Trophoblast cell (in vitro differentiated cells and primary cell): ENCODE measurements around the gene TRABD2B.

Experiments used
- DNase-seq, 2 donors: peaks; one replicate each; pipeline ENCODE4 v3.0.0-alpha.2; 2016
- H2AFZ ChIP-seq: 2 replicates; pipeline ENCODE4 v1.6.1; 2013; ENCODE audit warnings: low read length, moderate library complexity, mild to moderate bottlenecking; ENCODE audit not compliant: insufficient read depth, poor library complexity
- H2AK5ac ChIP-seq: 2 replicates; pipeline ENCODE4 v1.6.1; 2013; ENCODE audit warnings: mild to moderate bottlenecking, low read length
- H2BK120ac ChIP-seq: 2 replicates; pipeline ENCODE4 v1.6.1; 2013; ENCODE audit warnings: low read length, mild to moderate bottlenecking, moderate library complexity; ENCODE audit not compliant: insufficient read depth, poor library complexity
- H2BK12ac ChIP-seq: 2 replicates; pipeline ENCODE4 v1.6.1; 2013; ENCODE audit warnings: mild to moderate bottlenecking, low read length, moderate library complexity
- H2BK5ac ChIP-seq: 2 replicates; pipeline ENCODE4 v1.6.1; 2013; ENCODE audit warnings: low read length, low read depth, moderate library complexity, mild to moderate bottlenecking; ENCODE audit not compliant: poor library complexity
- H3K14ac ChIP-seq: 2 replicates; pipeline ENCODE4 v1.6.1; 2013; ENCODE audit warnings: mild to moderate bottlenecking, low read length
- H3K18ac ChIP-seq: 2 replicates; pipeline ENCODE4 v1.6.1; 2013; ENCODE audit warnings: mild to moderate bottlenecking, low read length
- H3K23ac ChIP-seq: 2 replicates; pipeline ENCODE4 v1.6.1; 2013; ENCODE audit warnings: low read length
- H3K27ac ChIP-seq: 2 replicates; pipeline ENCODE4 v1.5.1; 2013; ENCODE audit warnings: low read depth, mild to moderate bottlenecking, inconsistent platforms, low read length, moderate library complexity
- H3K27me3 ChIP-seq: 2 replicates; pipeline ENCODE4 v1.6.1; 2013; ENCODE audit warnings: inconsistent platforms, mild to moderate bottlenecking, low read length, moderate library complexity; ENCODE audit not compliant: insufficient read depth
- H3K36me3 ChIP-seq, 2 experiments: 1 replicate in 1 of 2; 2 replicates in 1 of 2; pipeline ENCODE4 v1.6.1; 2013; ENCODE audit warnings: low read length in 2 of 2, mild to moderate bottlenecking in 2 of 2, moderate library complexity in 1 of 2; ENCODE audit not compliant: insufficient read depth in 2 of 2, control insufficient read depth in 1 of 2
- H3K4ac ChIP-seq: 2 replicates; pipeline ENCODE4 v1.6.1; 2013; ENCODE audit warnings: low read depth, mild to moderate bottlenecking, low read length, moderate library complexity
- H3K4me1 ChIP-seq, 2 experiments: 1 replicate in 1 of 2; 2 replicates in 1 of 2; pipeline ENCODE4 v1.6.1; 2013; ENCODE audit warnings: low read length in 2 of 2, mild to moderate bottlenecking in 2 of 2, moderate library complexity in 1 of 2; ENCODE audit not compliant: insufficient read depth in 2 of 2, control insufficient read depth in 1 of 2
- H3K4me2 ChIP-seq: 2 replicates; pipeline ENCODE4 v1.6.1; 2013; ENCODE audit warnings: inconsistent platforms, mild to moderate bottlenecking, low read length, moderate library complexity
- H3K4me3 ChIP-seq: 2 replicates; pipeline ENCODE4 v1.5.1; 2013; ENCODE audit warnings: mild to moderate bottlenecking, low read depth, low read length, inconsistent platforms
- H3K79me1 ChIP-seq: one replicate; pipeline ENCODE4 v1.6.1; 2013; ENCODE audit warnings: low read length
- H3K79me2 ChIP-seq: 2 replicates; pipeline ENCODE4 v1.6.1; 2013; ENCODE audit warnings: low read length, mild to moderate bottlenecking; ENCODE audit not compliant: control insufficient read depth, insufficient read depth, poor library complexity
- H3K9ac ChIP-seq: 2 replicates; pipeline ENCODE4 v1.6.1; 2013; ENCODE audit warnings: mild to moderate bottlenecking, low read length
- H3K9me3 ChIP-seq: 2 replicates; pipeline ENCODE4 v1.6.1; 2013; ENCODE audit warnings: low read depth, mild to moderate bottlenecking, control low read depth, inconsistent platforms, low read length; ENCODE audit not compliant: insufficient read depth
- H4K12ac ChIP-seq: 2 replicates; pipeline ENCODE4 v1.6.1; 2013; ENCODE audit warnings: low read depth, mild to moderate bottlenecking, low read length, moderate library complexity
- H4K8ac ChIP-seq: 2 replicates; pipeline ENCODE4 v1.6.1; 2013; ENCODE audit warnings: low read depth, mild to moderate bottlenecking, low read length, moderate library complexity
- H4K91ac ChIP-seq: one replicate; pipeline ENCODE4 v1.6.1; 2013; ENCODE audit warnings: low read depth, mild to moderate bottlenecking, low read length, moderate library complexity
- WGBS: extraction: QIAGEN DNeasy Blood & Tissue Kit; methylation state at CpG from one replicate; pipeline ENCODE4 v1.1.7; 2013; ENCODE audit warnings: missing lambda C conversion rate; ENCODE audit not compliant: insufficient read length, insufficient coverage; ENCODE audit errors: extremely low coverage; 5-methylcytosine and 5-hydroxymethylcytosine counted together

Gene TRABD2B

DNA sequence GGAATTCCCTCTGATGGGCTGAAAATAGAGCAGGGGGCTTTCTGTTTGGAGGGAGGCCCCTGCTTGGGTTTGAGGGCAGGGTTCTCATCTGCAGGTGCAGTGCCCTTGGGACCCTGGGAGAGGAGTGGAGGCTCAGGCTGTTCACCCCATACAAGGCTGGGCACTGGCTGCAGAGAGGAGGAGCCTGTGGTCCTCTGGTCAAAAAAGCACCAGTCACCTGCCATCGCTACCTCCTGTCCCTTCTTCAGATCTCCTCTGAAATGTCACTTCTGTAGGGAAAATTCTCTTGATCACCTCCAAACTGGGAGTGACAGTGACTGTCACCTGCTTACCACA lies 108.9 kb downstream of the TRABD2B start:
- H3K4ac ChIP-seq, result no peak overlapping the region
- H4K8ac ChIP-seq, result no peak overlapping the region
- H4K12ac ChIP-seq, result no peak overlapping the region
- H4K91ac ChIP-seq, result no peak overlapping the region
- no peaks in the 10 kb centered on the region for H3K9me3 ChIP-seq
- no peaks in the 10 kb centered on the region for H3K36me3 ChIP-seq
- H2BK5ac ChIP-seq, result no peak overlapping the region
- H3K79me2 ChIP-seq, result no peaks in the 10 kb centered on the region
- H2BK120ac ChIP-seq, result no peak overlapping the region
- no peaks in the 10 kb centered on the region for H3K27me3 ChIP-seq
- no peak overlapping the region for H3K14ac ChIP-seq
- H3K4me3 ChIP-seq, result no peak overlapping the region
- no peaks in the 10 kb centered on the region for H3K4me1 ChIP-seq
- H2AFZ ChIP-seq, result no peak overlapping the region
- H3K23ac ChIP-seq, result no peak overlapping the region
- H3K9ac ChIP-seq, result no peak overlapping the region
- no peak overlapping the region for H3K18ac ChIP-seq
- no peaks in the 10 kb centered on the region for H3K79me1 ChIP-seq
- no peak overlapping the region for H3K27ac ChIP-seq
- WGBS, result no CpG with 5 or more reads among the region's 1 CpG
- H2AK5ac ChIP-seq, result no peak overlapping the region
- no peak for DNase-seq
- H2BK12ac ChIP-seq, result no peak overlapping the region
- H3K4me2 ChIP-seq, result no peak overlapping the region

DNA sequence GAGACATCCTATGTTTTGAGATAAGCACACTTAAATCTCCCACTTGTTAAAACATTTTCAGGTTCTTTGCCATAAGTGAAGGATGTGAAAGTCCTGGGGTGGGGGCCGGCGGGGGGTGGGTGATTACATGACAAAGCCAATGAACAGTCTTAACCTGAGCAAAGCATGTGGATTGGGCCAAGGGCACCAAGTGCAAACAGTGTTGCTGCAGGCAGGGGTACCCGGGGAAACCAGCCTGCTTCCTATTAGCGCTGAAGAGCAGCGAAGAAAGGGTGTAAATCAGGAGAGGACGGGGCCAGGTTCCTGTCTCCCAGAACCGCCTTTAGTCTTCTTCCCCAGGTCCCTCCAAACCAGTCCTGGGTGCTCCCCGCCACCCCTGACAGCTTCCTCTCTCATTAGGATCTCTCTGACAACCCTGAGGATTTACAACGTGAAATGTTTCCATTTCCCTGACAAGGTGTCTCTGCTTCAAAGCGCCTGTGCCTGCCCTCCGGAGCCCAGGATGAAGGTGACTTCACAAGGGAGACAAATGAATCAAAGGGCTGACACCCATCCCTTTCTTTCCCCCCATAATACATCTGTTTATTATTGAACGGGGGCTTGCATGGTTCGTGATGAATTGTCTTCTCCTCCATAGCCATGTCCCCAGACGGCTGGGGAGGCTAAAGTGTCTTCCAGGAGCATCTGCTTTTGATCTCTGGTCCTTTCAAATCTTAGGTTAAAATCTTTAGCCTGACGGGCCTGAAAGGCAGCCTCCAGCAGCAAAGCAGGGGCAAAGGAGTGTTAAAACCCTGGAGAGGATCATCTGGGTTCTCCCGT lies 109.5 kb downstream of the TRABD2B start:
- H3K36me3 ChIP-seq, result no peaks in the 10 kb centered on the region
- no peaks in the 10 kb centered on the region for H3K79me1 ChIP-seq
- H2BK12ac ChIP-seq, result no peak overlapping the region
- no peak overlapping the region for H3K4me2 ChIP-seq
- H3K23ac ChIP-seq, result no peak overlapping the region
- H2BK5ac ChIP-seq, result no peak overlapping the region
- no peak overlapping the region for H4K8ac ChIP-seq
- no peak overlapping the region for H3K9ac ChIP-seq
- H3K27ac ChIP-seq, result no peak overlapping the region
- no peak for DNase-seq
- H3K18ac ChIP-seq, result no peak overlapping the region
- H3K4ac ChIP-seq, result no peak overlapping the region
- H2AFZ ChIP-seq, result no peak overlapping the region
- H4K12ac ChIP-seq, result no peak overlapping the region
- H3K14ac ChIP-seq, result no peak overlapping the region
- H3K4me1 ChIP-seq, result no peaks in the 10 kb centered on the region
- H3K79me2 ChIP-seq, result no peaks in the 10 kb centered on the region
- no peak overlapping the region for H2BK120ac ChIP-seq
- H3K9me3 ChIP-seq, result no peaks in the 10 kb centered on the region
- H3K4me3 ChIP-seq, result no peak overlapping the region
- no peaks in the 10 kb centered on the region for H3K27me3 ChIP-seq
- H4K91ac ChIP-seq, result no peak overlapping the region
- H2AK5ac ChIP-seq, result no peak overlapping the region
- no CpG with 5 or more reads among the region's 16 CpGs for WGBS

GRCh38 chr1:47887060-47887459 lies 110.1 kb downstream of the TRABD2B start:
- Histone ChIP-seq H3K14ac (no peak overlapping the region), H2AK5ac (no peak overlapping the region), H3K27me3 (no peaks in the 10 kb centered on the region), H3K27ac (no peak overlapping the region), H2BK120ac (no peak overlapping the region), H2AFZ (no peak overlapping the region), H3K79me2 (no peaks in the 10 kb centered on the region), H3K4me1 (no peaks in the 10 kb centered on the region), H3K4me3 (no peak overlapping the region), H3K23ac (no peak overlapping the region), H4K12ac (no peak overlapping the region), H2BK5ac (no peak overlapping the region), H4K91ac (no peak overlapping the region), H3K4ac (no peak overlapping the region), H4K8ac (no peak overlapping the region), H3K36me3 (no peaks in the 10 kb centered on the region), H3K9ac (no peak overlapping the region), H2BK12ac (no peak overlapping the region), H3K9me3 (peaks cover 1% of the 10 kb centered on the region), H3K4me2 (no peak overlapping the region), H3K79me1 (no peaks in the 10 kb centered on the region), H3K18ac (no peak overlapping the region)
- DNase-seq, result no peak
- WGBS, result no CpG with 5 or more reads among the region's 2 CpGs

GRCh38 chr1:47886141-47886540 lies 111.0 kb downstream of the TRABD2B start:
- Histone ChIP-seq H3K79me1 (no peaks in the 10 kb centered on the region), H2BK120ac (no peak overlapping the region), H2AK5ac (no peak overlapping the region), H4K12ac (no peak overlapping the region), H3K9me3 (peaks cover 2% of the 10 kb centered on the region), H3K4ac (no peak overlapping the region), H3K23ac (no peak overlapping the region), H3K79me2 (no peaks in the 10 kb centered on the region), H4K8ac (no peak overlapping the region), H3K9ac (no peak overlapping the region), H3K27ac (no peak overlapping the region), H2BK5ac (no peak overlapping the region), H4K91ac (no peak overlapping the region), H3K18ac (no peak overlapping the region), H3K4me1 (no peaks in the 10 kb centered on the region), H3K4me2 (no peak overlapping the region), H3K27me3 (no peaks in the 10 kb centered on the region), H3K14ac (no peak overlapping the region), H2AFZ (no peak overlapping the region), H3K36me3 (no peaks in the 10 kb centered on the region), H2BK12ac (no peak overlapping the region), H3K4me3 (no peak overlapping the region)
- no peak for DNase-seq
- WGBS, result no CpG with 5 or more reads among the region's 7 CpGs
